GM12864 (cell line): ENCODE results near the gene ZNF581.

Experiments
- DNase-seq: peaks from one replicate; pipeline ENCODE4 v3.0.0-alpha.2; 2011; ENCODE audit warnings: low read depth
- H3K4me3 ChIP-seq: 2 replicates; pipeline ENCODE4 v1.5.1; 2011; ENCODE audit warnings: mild to moderate bottlenecking, low read depth, low read length, control low read depth
- CTCF ChIP-seq: IDR thresholded peaks from 2 replicates; pipeline ENCODE4 v1.5.1; 2011; ENCODE audit warnings: low read depth, mild to moderate bottlenecking, moderate library complexity, low read length, control low read depth, inconsistent platforms; ENCODE audit errors: missing control alignments

ZNF581 gene

GRCh38 chr19:55611300-55611982 is 32.0 kb upstream of the ZNF581 start:
- no peak for TF ChIP-seq CTCF
- no peak for DNase-seq
- no peak overlapping the region for H3K4me3 ChIP-seq

- DNase-seq: no peak
- no peak for TF ChIP-seq CTCF
These were observed 31.3 kb upstream of the ZNF581 start for GRCh38 chr19:55611983-55612645.

GRCh38 chr19:55613396-55613795 is 30.1 kb upstream of the ZNF581 start:
- TF ChIP-seq CTCF: no peak
- no peak for DNase-seq

More at GRCh38 chr19:55611983-55612645, 31.3 kb upstream of the ZNF581 start:
- no peak overlapping the region for H3K4me3 ChIP-seq

GRCh38 chr19:55613930-55614710 is 29.3 kb upstream of the ZNF581 start:
- DNase-seq: no peak
- TF ChIP-seq CTCF: no peak
- no peak overlapping the region for H3K4me3 ChIP-seq

More at GRCh38 chr19:55613396-55613795, 30.1 kb upstream of the ZNF581 start:
- no peak overlapping the region for H3K4me3 ChIP-seq

GRCh38 chr19:55614711-55615542 is 28.5 kb upstream of the ZNF581 start:
- DNase-seq: no peak
- no peak for TF ChIP-seq CTCF
- no peak overlapping the region for H3K4me3 ChIP-seq

GRCh38 chr19:55615543-55616394 is 27.7 kb upstream of the ZNF581 start:
- no peak for TF ChIP-seq CTCF
- H3K4me3 ChIP-seq: no peak overlapping the region
- no peak for DNase-seq
